HepG2 (cell line): ENCODE results near the gene GADD45B. TPM values are rescaled to one million over a fixed set of nuclear protein-coding genes. Genes with fewer than 3 reads are reported as not detected.

Experiments
- ATAC-seq: fragments of 200-7000 bp; cut with Tn5 transposase; 3 replicates; pipeline ENCODE4 v1.9.1; 2020; ENCODE audit warnings: mild to moderate bottlenecking, moderate library complexity
- BruUV-seq: library from RNA; stranded (reverse); fragments of 400-500 nt; replicated peaks from 2 replicates; lab custom pipeline; 2021; lab: Mats Ljungman, UMichigan
- CTCF ChIA-PET: fragments of 300-600 bp; formaldehyde crosslinking; extraction: SDS; loops from one replicate; lab custom pipeline; 2021; ENCODE audit warnings: low total read pairs, inconsistent platforms, low intra/inter-chr PET ratio; lab: Yijun Ruan, JAX
- POLR2A ChIA-PET: fragments of 350-600 bp; sonication (Branson Sonifier 250); formaldehyde crosslinking; loops from one replicate; lab custom pipeline; 2020; ENCODE audit warnings: antibody characterized with exemption, inconsistent platforms; lab: Yijun Ruan, JAX
- DNase-seq: peaks from one replicate; pipeline ENCODE4 v3.0.0-alpha.2; 2015; ENCODE audit warnings: low spot score
- FAIRE-seq: peaks from 3 replicates; lab custom pipeline; 2011; peaks lifted over from hg19 to GRCh38; lab: Jason Lieb, UNC
- H2AFZ ChIP-seq: one replicate; pipeline ENCODE4 v1.6.1; 2011; ENCODE audit warnings: low read length, inconsistent platforms
- H3K27ac ChIP-seq: fragments of 300-600 bp; 3 replicates; pipeline ENCODE4 v1.8.0; 2011; ENCODE audit warnings: mixed run types, mild to moderate bottlenecking, mixed read lengths, low read length, inconsistent platforms; ENCODE audit not compliant: insufficient read depth; ENCODE audit errors: extremely low read length
- H3K27me3 ChIP-seq, 2 experiments: fragments of 200-600 bp in 1 of 2; 2 replicates in 1 of 2; 3 replicates in 1 of 2; pipeline versions ENCODE4 v1.6.0 to v1.8.0; 2011; ENCODE audit warnings: low read length in 2 of 2, mild to moderate bottlenecking in 2 of 2, moderate library complexity in 2 of 2, inconsistent platforms in 1 of 2; ENCODE audit not compliant: insufficient read depth in 2 of 2, control insufficient read depth in 1 of 2
- H3K36me3 ChIP-seq, 2 experiments: fragments of 200-600 bp in 1 of 2; replicated peaks in 1 of 2; 2 replicates in 1 of 2; 3 replicates in 1 of 2; pipeline versions ENCODE4 v1.5.1 to v1.8.0; 2011; ENCODE audit warnings: low read length in 2 of 2, inconsistent platforms in 1 of 2; ENCODE audit not compliant: insufficient read depth in 2 of 2, control insufficient read depth in 1 of 2
- H3K4me1 ChIP-seq: 2 replicates; pipeline ENCODE4 v1.5.1; 2012; ENCODE audit warnings: low read length, inconsistent platforms; ENCODE audit not compliant: insufficient read depth
- H3K4me2 ChIP-seq: 2 replicates; pipeline ENCODE4 v1.6.0; 2011; ENCODE audit warnings: low read depth, low read length, inconsistent platforms
- H3K4me3 ChIP-seq, 3 experiments: fragments of 200-600 bp in 1 of 3; sonication (generic), shearing (Covaris generic) in 1 of 3; replicated peaks in 1 of 3; 2 replicates each; pipeline ENCODE4 v1.5.1; 2011 to 2016; ENCODE audit warnings: low read length in 3 of 3, inconsistent platforms in 2 of 3, low read depth in 2 of 3, mild to moderate bottlenecking in 2 of 3, control low read depth in 1 of 3, mixed read lengths in 1 of 3; ENCODE audit not compliant: insufficient read depth in 1 of 3
- H3K79me2 ChIP-seq: one replicate; pipeline ENCODE4 v1.6.1; 2011; ENCODE audit warnings: low read length, inconsistent platforms; ENCODE audit not compliant: insufficient read depth
- H3K9ac ChIP-seq: 2 replicates; pipeline ENCODE4 v1.6.0; 2011; ENCODE audit warnings: mild to moderate bottlenecking, low read depth, low read length, inconsistent platforms; ENCODE audit not compliant: insufficient read depth
- H3K9me3 ChIP-seq: 2 replicates; pipeline ENCODE4 v1.5.1; 2012; ENCODE audit warnings: mild to moderate bottlenecking, low read length
- H4K20me1 ChIP-seq: 2 replicates; pipeline ENCODE4 v1.6.0; 2011; ENCODE audit warnings: inconsistent platforms, mild to moderate bottlenecking, low read length, moderate library complexity; ENCODE audit not compliant: insufficient read depth
- CREM ChIP-seq, 2 experiments: sonication (generic) in 1 of 2; formaldehyde crosslinking in 1 of 2; IDR thresholded peaks; 2 replicates each; pipeline versions ENCODE4 v1.4.0 to v1.6.1; 2016 to 2020; ENCODE audit warnings: antibody characterized with exemption in 1 of 2, mild to moderate bottlenecking in 1 of 2, missing genetic modification reagents in 1 of 2
- ELF1 ChIP-seq: sonication (generic); formaldehyde crosslinking; IDR thresholded peaks from 2 replicates; pipeline ENCODE4 v1.4.0; 2020; ENCODE audit warnings: missing genetic modification reagents
- EZH2 ChIP-seq: conservative IDR thresholded peaks from 2 replicates; pipeline ENCODE4 v1.6.1; 2012; ENCODE audit warnings: mild to moderate bottlenecking, low read depth, low read length, moderate library complexity
- FOXK2 ChIP-seq: fragments of 450-650 bp; IDR thresholded peaks from 2 replicates; pipeline ENCODE4 v1.6.1; 2016
- HMGXB3 ChIP-seq: sonication (generic); formaldehyde crosslinking; IDR thresholded peaks from 2 replicates; pipeline ENCODE4 v1.4.0; 2020; ENCODE audit warnings: missing genetic modification reagents, borderline replicate concordance
- HOXA5 ChIP-seq: sonication (generic); formaldehyde crosslinking; IDR thresholded peaks from 2 replicates; pipeline ENCODE4 v1.4.0; 2020; ENCODE audit warnings: missing genetic modification reagents
- KLF15 ChIP-seq: sonication (generic); formaldehyde crosslinking; IDR thresholded peaks from 2 replicates; pipeline ENCODE4 v1.8.1; 2023; ENCODE audit warnings: borderline replicate concordance, mild to moderate bottlenecking, inconsistent platforms, missing genetic modification reagents, mixed read lengths
- PREB ChIP-seq: sonication (generic); formaldehyde crosslinking; IDR thresholded peaks from 2 replicates; pipeline ENCODE4 v1.4.0; 2020; ENCODE audit warnings: missing genetic modification reagents
- RBAK ChIP-seq: sonication (generic); formaldehyde crosslinking; IDR thresholded peaks from 2 replicates; pipeline ENCODE4 v1.5.1; 2020; ENCODE audit warnings: mild to moderate bottlenecking, missing genetic modification reagents
- SETDB1 ChIP-seq: sonication (generic); formaldehyde crosslinking; IDR thresholded peaks from 2 replicates; pipeline ENCODE4 v1.5.1; 2020; ENCODE audit warnings: missing genetic modification reagents, mild to moderate bottlenecking, borderline replicate concordance
- ZBTB10 ChIP-seq: sonication (generic); formaldehyde crosslinking; IDR thresholded peaks from 2 replicates; pipeline ENCODE4 v1.4.0; 2020; ENCODE audit warnings: missing genetic modification reagents, borderline replicate concordance
- ZNF121 ChIP-seq: sonication (generic); formaldehyde crosslinking; IDR thresholded peaks from 2 replicates; pipeline ENCODE4 v1.5.0; 2020; ENCODE audit warnings: mild to moderate bottlenecking, missing genetic modification reagents
- ZNF260 ChIP-seq: sonication (generic); formaldehyde crosslinking; IDR thresholded peaks from 2 replicates; pipeline ENCODE4 v1.4.0; 2020; ENCODE audit warnings: missing genetic modification reagents, low read depth, mild to moderate bottlenecking, borderline replicate concordance
- ZNF780A ChIP-seq: sonication (generic); formaldehyde crosslinking; IDR thresholded peaks from 2 replicates; pipeline ENCODE4 v1.8.0; 2022; ENCODE audit warnings: mild to moderate bottlenecking, missing genetic modification reagents, moderate library complexity
- WGBS: methylation state at CpG from one replicate; pipeline ENCODE4 v1.1.6; 2017; ENCODE audit warnings: low lambda C conversion rate; 5-methylcytosine and 5-hydroxymethylcytosine counted together
- in situ Hi-C: cut with HindIII; loops from 2 replicates; pipeline ENCODE4 v1.10.0; 2017; ENCODE audit warnings: low pct_unique_long_range_greater_than_20kb; ENCODE audit not compliant: extremely low pct_ligation_motif_present
- intact Hi-C: fragments of 100-400 bp; cut with micrococcal nuclease; formaldehyde crosslinking; loops from one replicate; pipeline ENCODE4 v1.10.0; 2022; ENCODE audit not compliant: unreplicated experiment
- polyA plus RNA-seq, 8 experiments: library from polyadenylated mRNA; depleted of rRNA in 3 of 8; stranded (reverse) in 7 of 8; unstranded in 1 of 8; fragments of >200 nt; fragmentation: Illumina TruSeq in 4 of 8; extraction: Trizol in 4 of 8; gene quantifications; 2 replicates each; pipeline versions ENCODE4 v1.2.1 to v1.2.3, GENCODE V29; 2011 to 2016; ENCODE audit warnings: low read depth in 4 of 8, missing spikeins in 1 of 8, mixed read lengths in 1 of 8; ENCODE audit not compliant: insufficient read depth in 1 of 8
- total RNA-seq, 5 experiments: library from RNA; depleted of rRNA; stranded (reverse); fragments of >200 nt; fragmentation: Illumina TruSeq; extraction: Trizol; gene quantifications; 2 replicates each; pipeline ENCODE4 v1.2.3, GENCODE V29; 2016; ENCODE audit warnings: low read depth in 1 of 5

Gene GADD45B
- total and polyA plus RNA-seq, 2 of the 13 experiments (the other 11 are each of a cell fraction or from before 2014, with no cell fraction given), result 4.6 to 34.1 TPM

- H4K20me1 ChIP-seq, result peaks cover 28% of the 10 kb centered on the region; the same call in 1 of the 2 replicates
- WGBS, result 6% methylated on average over 44 of the region's 60 CpGs
- DNase-seq (peak; percentile 76), FAIRE-seq (peak; percentile 36), ATAC-seq (peak; percentile 55)
- intact Hi-C loops, result loop anchor here (1.0 to 5.0 kb wide), 4 partner anchors 53 to 139 kb away; no protein-coding TSS in a partner anchor
- no peak overlapping the region for H2AFZ ChIP-seq
- H3K36me3 ChIP-seq, result no peaks in the 10 kb centered on the region; a peak in 1 of 5 replicates
- peak overlapping the region; percentile 54; the same call in 1 of the 2 replicates for H3K9ac ChIP-seq
- no TSS peak for BruUV-seq
- POLR2A ChIA-PET, result interaction anchor here (0.7 to 5.2 kb wide), 7 partner anchors 11 to 137 kb away, joined by 3 to 199 read pairs (median 4); no protein-coding TSS in a partner anchor
- H3K27ac ChIP-seq, result peak overlapping the region; percentile 47
- H3K27me3 ChIP-seq, result no peaks in the 10 kb centered on the region; a peak in 1 of 5 replicates
- no peaks in the 10 kb centered on the region for H3K9me3 ChIP-seq
- CTCF ChIA-PET, result interaction anchor here (0.7 to 3.1 kb wide), 3 partner anchors 105 to 162 kb away, joined by 3 to 39 read pairs (median 23); no protein-coding TSS in a partner anchor
- peak overlapping the region; percentile 40 to 72 (median 64) for H3K4me3 ChIP-seq
- peak overlapping the region; percentile 99 for H3K4me2 ChIP-seq
- peaks cover 14% of the 10 kb centered on the region for H3K79me2 ChIP-seq
- in situ Hi-C loops, result loop anchor here (5.0 kb wide), 2 partner anchors 68 to 138 kb away; no protein-coding TSS in a partner anchor
- H3K4me1 ChIP-seq, result peaks cover 39% of the 10 kb centered on the region
- no peak for TF ChIP-seq KLF15 (CRISPR knock-in tag)
- TF ChIP-seq RBAK (CRISPR knock-in tag), result no peak
- TF ChIP-seq ELF1 (CRISPR knock-in tag), result peak; percentile 57
- no peak for TF ChIP-seq CREM (IDR thresholded peaks at IDR 0.05)
- TF ChIP-seq CREM (CRISPR knock-in tag; IDR thresholded peaks at IDR 0.05), result no peak
- no peak; the same call in 1 of the 2 replicates for TF ChIP-seq HOXA5 (CRISPR knock-in tag)
- TF ChIP-seq FOXK2, result no peak
- TF ChIP-seq PREB (CRISPR knock-in tag), result no peak
- no peak for TF ChIP-seq ZBTB10 (CRISPR knock-in tag)
- TF ChIP-seq ZNF260 (CRISPR knock-in tag), result 0 out of 2 replicates have a peak, but pooled peaks have one; percentile 57
- TF ChIP-seq SETDB1 (CRISPR knock-in tag), result no peak
- no peak for TF ChIP-seq ZNF780A (CRISPR knock-in tag)
- no peak for TF ChIP-seq EZH2
- TF ChIP-seq HMGXB3 (CRISPR knock-in tag), result no peak; the same call in 1 of the 2 replicates
- peak; percentile 43; the same call in 1 of the 2 replicates for TF ChIP-seq ZNF121 (CRISPR knock-in tag)
These were observed 1.5 kb upstream of the GADD45B start for GRCh38 chr19:2474232-2475017.
